ENCODE measurements around the gene FAM50A. TPM values are rescaled to one million over a fixed set of nuclear protein-coding genes. Genes with fewer than 3 reads are reported as not detected.
"Not testable (repeated sequence)": the region's sequence is repeated elsewhere in the genome, so short reads cannot be mapped to it uniquely, and the experiment has no call there.

Gene FAM50A, protein sequence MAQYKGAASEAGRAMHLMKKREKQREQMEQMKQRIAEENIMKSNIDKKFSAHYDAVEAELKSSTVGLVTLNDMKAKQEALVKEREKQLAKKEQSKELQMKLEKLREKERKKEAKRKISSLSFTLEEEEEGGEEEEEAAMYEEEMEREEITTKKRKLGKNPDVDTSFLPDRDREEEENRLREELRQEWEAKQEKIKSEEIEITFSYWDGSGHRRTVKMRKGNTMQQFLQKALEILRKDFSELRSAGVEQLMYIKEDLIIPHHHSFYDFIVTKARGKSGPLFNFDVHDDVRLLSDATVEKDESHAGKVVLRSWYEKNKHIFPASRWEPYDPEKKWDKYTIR
- 10 to 100 TPM; 16.2 to 31.5 (median 23.3) TPM for total RNA-seq

DNA sequence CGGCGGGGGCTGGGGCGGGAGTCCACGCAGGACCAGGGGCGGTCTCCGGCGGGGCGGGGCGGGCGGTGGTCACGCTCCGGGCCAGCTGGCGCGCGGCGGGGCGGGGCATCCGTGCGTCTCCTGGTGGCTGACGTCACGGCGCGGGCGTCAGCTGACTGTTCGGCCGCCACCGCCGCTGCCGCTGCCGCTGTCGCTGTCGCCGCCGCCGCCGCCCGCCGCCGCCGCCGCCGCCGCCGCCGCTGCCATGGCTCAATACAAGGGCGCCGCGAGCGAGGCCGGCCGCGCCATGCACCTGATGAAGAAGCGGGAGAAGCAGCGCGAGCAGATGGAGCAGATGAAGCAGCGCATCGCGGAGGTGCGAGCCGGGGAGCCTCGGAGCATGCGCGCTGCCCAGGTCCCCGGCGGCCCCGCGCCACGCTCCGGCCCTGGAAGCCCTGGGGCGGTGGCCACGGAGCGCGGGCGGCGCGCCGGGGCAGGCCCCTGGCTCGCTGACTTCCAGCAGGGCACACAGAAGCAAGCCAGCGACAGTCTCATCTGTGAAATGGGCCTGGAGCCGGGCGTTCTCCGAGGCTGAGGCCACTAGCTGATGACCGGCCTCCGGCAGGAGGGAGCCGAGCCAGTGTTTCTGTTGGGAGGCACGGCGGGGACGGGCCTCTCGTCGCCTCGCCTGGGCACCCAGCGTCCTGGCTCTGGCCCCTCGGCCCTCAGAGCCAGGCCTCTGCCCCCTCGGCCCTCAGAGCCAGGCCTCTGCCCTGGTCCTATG, at the start of gene FAM50A:
TSS of gene FAM50A (plus strand) at position 150 of the 763 bp plus-strand sequence. CDS start at position 245, 95 bp downstream.
- no peaks in the 10 kb centered on the region for H3K27me3 ChIP-seq
- H3K4me3 ChIP-seq, result peak within 1 kb of the TSS; percentile 61
- TF ChIP-seq POLR2A (IDR thresholded peaks at IDR 0.05), result no peak
- TF ChIP-seq, protein P1, sequence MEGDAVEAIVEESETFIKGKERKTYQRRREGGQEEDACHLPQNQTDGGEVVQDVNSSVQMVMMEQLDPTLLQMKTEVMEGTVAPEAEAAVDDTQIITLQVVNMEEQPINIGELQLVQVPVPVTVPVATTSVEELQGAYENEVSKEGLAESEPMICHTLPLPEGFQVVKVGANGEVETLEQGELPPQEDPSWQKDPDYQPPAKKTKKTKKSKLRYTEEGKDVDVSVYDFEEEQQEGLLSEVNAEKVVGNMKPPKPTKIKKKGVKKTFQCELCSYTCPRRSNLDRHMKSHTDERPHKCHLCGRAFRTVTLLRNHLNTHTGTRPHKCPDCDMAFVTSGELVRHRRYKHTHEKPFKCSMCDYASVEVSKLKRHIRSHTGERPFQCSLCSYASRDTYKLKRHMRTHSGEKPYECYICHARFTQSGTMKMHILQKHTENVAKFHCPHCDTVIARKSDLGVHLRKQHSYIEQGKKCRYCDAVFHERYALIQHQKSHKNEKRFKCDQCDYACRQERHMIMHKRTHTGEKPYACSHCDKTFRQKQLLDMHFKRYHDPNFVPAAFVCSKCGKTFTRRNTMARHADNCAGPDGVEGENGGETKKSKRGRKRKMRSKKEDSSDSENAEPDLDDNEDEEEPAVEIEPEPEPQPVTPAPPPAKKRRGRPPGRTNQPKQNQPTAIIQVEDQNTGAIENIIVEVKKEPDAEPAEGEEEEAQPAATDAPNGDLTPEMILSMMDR (IDR thresholded peaks at IDR 0.05), result no peak
- TF ChIP-seq POLR2AphosphoS5 (IDR thresholded peaks at IDR 0.05), result no peak
- TF ChIP-seq EP300 (IDR thresholded peaks at IDR 0.05), result no peak
- H3K27ac ChIP-seq, result peak within 1 kb of the TSS; percentile 64
- H3K36me3 ChIP-seq, result peaks cover 38% of the 10 kb centered on the region
- 41% methylated on average over 4 of the region's 94 CpGs for WGBS
- DNase-seq (ENCODE audit: low spot score in 2 of 2), result peak in 1 of 2 donors; percentile 85
- peaks cover 22% of the 10 kb centered on the region for H3K4me1 ChIP-seq
- H3K9me3 ChIP-seq, result no peaks in the 10 kb centered on the region

DNA sequence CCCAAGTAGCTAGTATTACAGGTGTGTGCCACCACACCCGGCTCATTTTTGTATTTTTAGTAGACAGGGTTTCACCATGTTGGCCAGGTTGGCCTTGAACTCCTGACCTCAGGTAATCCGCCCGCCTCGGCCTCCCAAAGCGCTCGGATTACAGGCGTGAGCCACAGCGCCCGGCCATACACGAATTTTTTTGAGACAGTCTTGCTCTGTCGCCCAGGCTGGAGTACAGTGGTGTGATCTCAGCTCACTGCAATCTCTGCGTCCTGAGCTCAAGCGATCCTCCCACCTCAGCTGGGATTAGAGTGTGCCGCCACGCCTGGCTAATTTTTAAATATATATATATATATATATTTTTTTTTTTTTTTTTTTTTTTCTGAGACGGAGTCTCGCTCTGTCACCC, 47.6 kb upstream of the FAM50A start:
- not testable (repeated sequence) for H3K4me3 ChIP-seq; H3K27ac ChIP-seq; H3K36me3 ChIP-seq; H3K9me3 ChIP-seq; DNase-seq (ENCODE audit: low spot score in 2 of 2); H3K27me3 ChIP-seq
- H3K4me1 ChIP-seq, result peaks cover 28% of the 10 kb centered on the region
- 92% methylated on average over 17 of the region's 17 CpGs for WGBS

DNA sequence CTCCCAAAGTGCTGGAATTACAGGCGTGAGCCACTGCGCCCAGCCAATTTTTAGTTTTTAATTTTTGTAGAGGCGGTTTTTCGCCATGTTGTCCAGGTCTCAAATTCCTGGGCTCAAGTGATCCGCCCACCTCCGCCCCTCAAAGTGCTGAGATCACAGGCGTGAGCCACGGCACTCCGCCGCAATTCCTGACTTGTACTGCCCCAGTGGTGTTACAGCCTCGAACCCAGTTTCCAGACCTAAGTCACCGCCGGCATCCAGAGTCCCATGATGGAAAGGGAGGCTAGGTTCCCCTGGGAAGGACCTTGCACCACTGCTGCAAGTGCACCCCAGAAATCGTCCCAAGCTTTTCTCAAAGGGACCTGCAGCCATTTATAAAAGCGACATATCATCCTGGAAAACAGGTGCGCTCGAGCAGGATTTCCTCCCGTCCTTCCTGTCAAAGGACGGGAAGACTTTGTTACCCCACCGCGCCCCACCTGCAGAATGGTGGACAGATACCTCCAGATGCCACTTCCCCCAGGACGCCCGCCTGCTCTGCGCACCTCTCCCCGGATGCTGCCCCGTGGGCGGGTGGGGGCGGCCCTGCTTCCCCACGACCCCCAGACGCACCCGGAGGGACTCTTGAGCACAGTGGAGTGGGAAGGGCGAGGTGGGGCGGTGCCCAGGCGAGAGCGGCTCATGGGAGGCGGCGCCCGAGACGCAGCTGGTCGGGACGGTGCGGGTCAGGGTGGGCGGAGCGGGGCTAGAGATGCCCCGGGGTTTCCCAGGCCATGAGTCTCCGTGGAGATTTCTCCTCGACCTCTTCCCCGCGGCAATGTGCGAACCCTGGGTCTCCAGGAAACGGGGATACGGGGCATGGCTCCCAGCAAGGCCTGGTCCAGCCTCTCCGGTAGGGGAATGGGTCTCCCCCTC, 46.7 kb upstream of the FAM50A start:
- TF ChIP-seq, protein P1 (IDR thresholded peaks at IDR 0.05), result no peak
- TF ChIP-seq POLR2A (IDR thresholded peaks at IDR 0.05) (no peak), POLR2AphosphoS5 (IDR thresholded peaks at IDR 0.05) (no peak), EP300 (IDR thresholded peaks at IDR 0.05) (no peak)
- WGBS, result 70% methylated on average over 29 of the region's 53 CpGs
- peak; percentile 85 to 87 for DNase-seq (ENCODE audit: low spot score in 2 of 2)
- Histone ChIP-seq H3K27me3 (no peaks in the 10 kb centered on the region), H3K4me1 (peaks cover 30% of the 10 kb centered on the region), H3K9me3 (no peaks in the 10 kb centered on the region), H3K4me3 (peak overlapping the region; percentile 70), H3K36me3 (peaks cover 8% of the 10 kb centered on the region), H3K27ac (peak overlapping the region; percentile 98)

DNA sequence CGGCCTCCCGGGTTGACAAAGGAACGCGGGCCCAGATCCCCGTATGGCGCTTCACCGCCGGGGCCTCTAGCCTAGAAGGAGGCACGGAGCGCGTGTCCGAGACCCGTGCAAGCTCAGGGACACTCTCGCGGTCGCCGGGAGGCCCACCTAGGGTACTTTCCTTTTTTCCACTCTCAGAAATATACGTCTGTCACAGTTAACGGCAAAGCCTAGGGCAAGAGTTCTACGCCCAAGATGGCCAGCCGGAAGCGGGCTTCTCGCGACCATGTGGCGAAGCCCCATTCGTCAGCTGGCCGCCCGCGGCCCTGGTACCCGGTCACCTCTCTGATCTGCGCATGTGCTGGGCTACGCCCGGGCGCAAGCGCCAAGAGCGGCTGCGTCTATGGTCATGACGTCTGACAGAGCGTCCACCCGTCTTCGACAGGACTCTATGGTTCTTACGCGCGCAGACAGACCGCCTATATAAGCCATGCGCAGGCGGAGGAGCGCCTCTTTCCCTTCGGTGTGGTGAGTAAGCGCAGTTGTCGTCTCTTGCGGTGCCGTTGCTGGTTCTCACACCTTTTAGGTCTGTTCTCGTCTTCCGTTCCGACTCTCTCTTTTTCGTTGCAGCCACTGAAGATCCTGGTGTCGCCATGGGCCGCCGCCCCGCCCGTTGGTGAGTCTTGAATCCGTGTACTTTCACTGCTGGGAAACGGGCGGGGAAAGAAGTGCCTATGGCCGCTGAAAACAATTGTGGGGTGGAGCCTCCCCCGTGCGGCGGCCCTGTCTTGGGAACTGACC, 45.9 kb upstream of the FAM50A start, which contains the start of gene RPL10:
TSS of gene RPL10 (plus strand) at position 490 of the 780 bp plus-strand sequence. CDS start at position 633, 143 bp downstream.
- H3K27ac ChIP-seq, result peak within 1 kb of the TSS; percentile 98
- H3K36me3 ChIP-seq, result peaks cover 8% of the 10 kb centered on the region
- peak; percentile 95 for DNase-seq (ENCODE audit: low spot score in 2 of 2)
- TF ChIP-seq, protein P1 (IDR thresholded peaks at IDR 0.05), result no peak
- TF ChIP-seq POLR2AphosphoS5 (IDR thresholded peaks at IDR 0.05), result peak; percentile 97 to 100 (median 99)
- peak; percentile 94 to 95 for TF ChIP-seq POLR2A (IDR thresholded peaks at IDR 0.05)
- H3K4me3 ChIP-seq, result peak within 1 kb of the TSS; percentile 70
- no peaks in the 10 kb centered on the region for H3K9me3 ChIP-seq
- 48% methylated on average over 51 of the region's 69 CpGs for WGBS
- no peaks in the 10 kb centered on the region for H3K27me3 ChIP-seq
- peaks cover 34% of the 10 kb centered on the region for H3K4me1 ChIP-seq
